Activated CD4-positive, alpha-beta T cell treated with anti-CD3 and anti-CD28 coated beads, Interleukin-2, amount 50 U/mL, for 24 hours (primary cell): Measurements from ENCODE around the gene SETD2.

ENCODE experiments used
- DNase-seq, 2 donors: peaks; one replicate each; pipeline ENCODE4 v3.0.0-alpha.2; 2020; ENCODE audit warnings: low read depth in 1 of 2, low spot score in 1 of 2

SETD2 gene

GRCh38 chr3:47010111-47010712 is 153.7 kb downstream of the SETD2 start:
- no peak for DNase-seq

- peak; percentile 33 to 56 for DNase-seq
Measured at GRCh38 chr3:47009225-47010110, 154.4 kb downstream of the SETD2 start.

- DNase-seq = no peak
Measured at GRCh38 chr3:47008851-47009224, 155.1 kb downstream of the SETD2 start.

GRCh38 chr3:47008234-47008796 is 155.6 kb downstream of the SETD2 start:
- DNase-seq = no peak

GRCh38 chr3:47007482-47008233 is 156.3 kb downstream of the SETD2 start:
- no peak for DNase-seq

- DNase-seq = no peak
Measured at GRCh38 chr3:47007001-47007400, 156.9 kb downstream of the SETD2 start.

- no peak for DNase-seq
Measured at GRCh38 chr3:47006145-47006651, 157.7 kb downstream of the SETD2 start.

GRCh38 chr3:47005212-47006144 is 158.4 kb downstream of the SETD2 start:
- no peak for DNase-seq

- DNase-seq = no peak
Measured at GRCh38 chr3:47004369-47005211, 159.3 kb downstream of the SETD2 start.

- no peak for DNase-seq
Measured at GRCh38 chr3:47003461-47004368, 160.2 kb downstream of the SETD2 start.

- DNase-seq = no peak
Measured at GRCh38 chr3:47003056-47003410, 160.9 kb downstream of the SETD2 start.

GRCh38 chr3:47002171-47003055 is 161.5 kb downstream of the SETD2 start:
- DNase-seq = no peak

- DNase-seq = no peak
Measured at GRCh38 chr3:47001731-47002170, 162.2 kb downstream of the SETD2 start.

GRCh38 chr3:47000922-47001730 is 162.8 kb downstream of the SETD2 start:
- DNase-seq = no peak

- no peak for DNase-seq
Measured at GRCh38 chr3:47000198-47000815, 163.6 kb downstream of the SETD2 start.
